Esophagus (tissue), 2 donors: ENCODE results near the gene SLC22A5. TPM values are rescaled to one million over a fixed set of nuclear protein-coding genes. Genes with fewer than 3 reads are reported as not detected.

Experiments used
- H3K27ac ChIP-seq, 2 donors: one replicate each; pipeline ENCODE4 v1.5.1; 2013; ENCODE audit warnings: low read depth in 2 of 2, mild to moderate bottlenecking in 2 of 2, inconsistent platforms in 1 of 2, low read length in 1 of 2, moderate library complexity in 1 of 2
- H3K27me3 ChIP-seq, 2 donors: one replicate each; pipeline ENCODE4 v1.6.1; 2013; ENCODE audit warnings: low read length in 2 of 2, control low read depth in 1 of 2, mild to moderate bottlenecking in 1 of 2; ENCODE audit not compliant: insufficient read depth in 2 of 2, control insufficient read depth in 1 of 2
- H3K36me3 ChIP-seq, 2 donors: one replicate each; pipeline ENCODE4 v1.6.1; 2013; ENCODE audit warnings: low read length in 1 of 2; ENCODE audit not compliant: control insufficient read depth in 2 of 2, insufficient read depth in 2 of 2
- H3K4me1 ChIP-seq, 2 donors: one replicate each; pipeline ENCODE4 v1.6.1; 2013; ENCODE audit warnings: low read length in 1 of 2; ENCODE audit not compliant: control insufficient read depth in 2 of 2, insufficient read depth in 2 of 2
- H3K4me3 ChIP-seq, 2 donors: one replicate each; pipeline ENCODE4 v1.5.1; 2013; ENCODE audit warnings: low read length in 2 of 2, mild to moderate bottlenecking in 2 of 2, low read depth in 1 of 2, moderate library complexity in 1 of 2
- H3K9me3 ChIP-seq, 2 donors: one replicate each; pipeline ENCODE4 v1.6.1; 2013; ENCODE audit warnings: mild to moderate bottlenecking in 2 of 2, low read depth in 1 of 2, low read length in 1 of 2, moderate library complexity in 1 of 2; ENCODE audit not compliant: control insufficient read depth in 2 of 2, insufficient read depth in 1 of 2
- WGBS, 2 donors: extraction: QIAGEN DNeasy Blood & Tissue Kit; methylation state at CpG; one replicate each; pipeline ENCODE4 v1.1.7; 2013; 5-methylcytosine and 5-hydroxymethylcytosine counted together
- polyA plus RNA-seq, 2 donors: library from polyadenylated mRNA; stranded (reverse); fragments of 200-250 nt; gene quantifications; one replicate each; pipeline ENCODE4 v1.2.3, GENCODE V29; 2013
- donor health status: healthy with polysubstance abuse.
- donor health status: Bipolar disorder and iron deficiency.

Gene SLC22A5
- polyA plus RNA-seq, 2 donors: 3.0 to 4.1 TPM

DNA sequence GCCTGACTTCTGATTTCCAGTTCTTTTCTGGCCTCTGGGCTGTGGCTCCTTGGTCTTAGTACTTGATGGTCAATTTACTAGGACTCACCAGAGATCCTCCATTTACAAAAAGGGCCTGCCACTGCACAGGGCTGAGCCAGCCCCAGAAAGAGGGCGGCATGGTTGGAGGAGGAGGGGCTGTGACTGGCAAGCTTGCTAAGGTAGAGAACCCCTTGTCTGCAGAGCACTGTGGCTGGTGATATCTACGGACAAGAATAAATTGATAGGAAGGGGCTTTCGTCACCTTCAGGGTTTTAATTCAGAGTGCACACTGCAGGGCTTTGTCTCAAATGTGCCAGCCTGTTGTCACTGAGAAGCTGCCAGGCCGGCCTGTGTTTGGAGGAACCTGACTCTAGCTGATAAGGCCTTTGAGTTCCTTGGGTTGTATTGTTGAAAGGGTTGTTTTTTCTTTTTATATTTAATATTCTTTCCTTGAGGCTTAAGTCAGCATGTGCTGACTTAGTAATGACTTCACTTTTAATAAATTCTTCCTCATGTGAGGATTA lies 15.1 kb downstream of the SLC22A5 start:
- H3K27ac ChIP-seq: no peak overlapping the region
- WGBS, 2 donors: 91 to 94% methylated on average over 4 of the region's 4 CpGs
- H3K27me3 ChIP-seq: no peaks in the 10 kb centered on the region
- peaks cover 0 to 4% of the 10 kb centered on the region in 2 donors for H3K36me3 ChIP-seq
- H3K9me3 ChIP-seq: no peaks in the 10 kb centered on the region
- H3K4me1 ChIP-seq: peaks cover 7 to 18% of the 10 kb centered on the region in 2 donors
- H3K4me3 ChIP-seq: no peak overlapping the region

DNA sequence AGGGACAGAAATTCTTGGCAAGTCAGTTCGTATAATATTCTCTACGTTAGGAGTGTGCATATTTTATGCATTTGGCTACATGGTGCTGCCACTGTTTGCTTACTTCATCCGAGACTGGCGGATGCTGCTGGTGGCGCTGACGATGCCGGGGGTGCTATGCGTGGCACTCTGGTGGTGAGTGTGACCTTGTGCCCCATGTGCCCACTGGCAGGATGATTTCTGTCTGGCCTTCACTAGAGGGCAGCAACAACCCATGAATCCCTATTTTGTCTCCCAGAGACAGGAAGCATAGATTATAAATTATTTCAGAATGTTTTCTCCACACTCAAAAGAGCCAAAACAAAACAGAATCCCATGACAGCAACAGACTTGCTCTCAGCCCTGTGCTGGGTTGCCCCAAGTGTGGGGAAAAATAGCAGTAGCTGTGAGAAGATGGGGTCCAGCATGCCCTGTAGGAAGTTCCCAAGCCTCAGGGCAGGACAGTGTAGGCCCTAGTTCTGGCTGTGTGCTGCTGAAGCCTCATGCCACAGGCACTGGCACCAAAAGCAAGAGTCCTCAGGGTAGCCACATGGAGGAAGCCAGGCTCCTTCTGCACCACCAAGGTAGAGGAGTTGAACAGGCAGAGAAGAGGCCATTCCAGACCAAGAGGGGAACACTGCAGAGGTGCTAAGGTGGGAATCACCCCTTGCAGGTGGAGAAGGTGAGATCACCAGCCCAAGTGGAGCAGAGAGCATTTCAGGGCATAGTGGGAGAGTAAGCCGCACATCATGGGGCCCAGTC lies 16.0 kb downstream of the SLC22A5 start:
- H3K27me3 ChIP-seq: no peaks in the 10 kb centered on the region
- peaks cover 7 to 21% of the 10 kb centered on the region in 2 donors for H3K4me1 ChIP-seq
- H3K4me3 ChIP-seq: no peak overlapping the region
- H3K36me3 ChIP-seq: peaks cover 0 to 4% of the 10 kb centered on the region in 2 donors
- H3K9me3 ChIP-seq: no peaks in the 10 kb centered on the region
- peak overlapping the region in 1 of 2 donors; percentile 69 for H3K27ac ChIP-seq
- 35 to 37% methylated on average over 9 of the region's 9 CpGs for WGBS, 2 donors

DNA sequence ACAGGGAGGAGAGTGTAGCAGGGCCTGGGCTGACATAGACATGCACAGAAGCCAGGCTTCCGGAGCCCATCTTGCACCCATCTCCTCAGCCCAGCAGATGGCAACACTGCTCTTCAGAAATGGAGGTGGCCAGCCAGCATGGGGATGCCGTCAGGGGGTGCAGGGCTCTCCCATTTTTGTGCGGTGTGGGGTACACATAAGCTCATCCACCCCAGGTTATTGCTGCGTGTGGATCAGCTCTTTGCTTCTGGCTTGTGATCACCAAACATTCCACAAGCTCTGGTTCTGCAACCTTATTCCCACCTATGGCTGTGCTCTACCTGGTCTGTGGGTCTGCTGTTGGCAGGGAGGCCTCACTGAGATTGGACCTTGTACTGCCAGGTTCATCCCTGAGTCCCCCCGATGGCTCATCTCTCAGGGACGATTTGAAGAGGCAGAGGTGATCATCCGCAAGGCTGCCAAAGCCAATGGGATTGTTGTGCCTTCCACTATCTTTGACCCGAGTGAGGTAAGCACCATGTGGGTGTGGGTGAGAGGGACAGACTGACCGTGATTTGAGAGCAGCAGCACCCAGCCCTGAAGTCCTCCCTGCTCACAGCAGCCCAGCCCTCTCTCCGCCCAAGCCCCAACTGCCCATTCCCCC lies 17.3 kb downstream of the SLC22A5 start:
- peaks cover 7 to 19% of the 10 kb centered on the region in 2 donors for H3K4me1 ChIP-seq
- no peaks in the 10 kb centered on the region for H3K9me3 ChIP-seq
- no peak overlapping the region for H3K4me3 ChIP-seq
- H3K27ac ChIP-seq: peak overlapping the region; percentile 50 to 73
- H3K27me3 ChIP-seq: no peaks in the 10 kb centered on the region
- 28 to 29% methylated on average over 10 of the region's 10 CpGs for WGBS, 2 donors
- H3K36me3 ChIP-seq: peaks cover 0 to 4% of the 10 kb centered on the region in 2 donors

DNA sequence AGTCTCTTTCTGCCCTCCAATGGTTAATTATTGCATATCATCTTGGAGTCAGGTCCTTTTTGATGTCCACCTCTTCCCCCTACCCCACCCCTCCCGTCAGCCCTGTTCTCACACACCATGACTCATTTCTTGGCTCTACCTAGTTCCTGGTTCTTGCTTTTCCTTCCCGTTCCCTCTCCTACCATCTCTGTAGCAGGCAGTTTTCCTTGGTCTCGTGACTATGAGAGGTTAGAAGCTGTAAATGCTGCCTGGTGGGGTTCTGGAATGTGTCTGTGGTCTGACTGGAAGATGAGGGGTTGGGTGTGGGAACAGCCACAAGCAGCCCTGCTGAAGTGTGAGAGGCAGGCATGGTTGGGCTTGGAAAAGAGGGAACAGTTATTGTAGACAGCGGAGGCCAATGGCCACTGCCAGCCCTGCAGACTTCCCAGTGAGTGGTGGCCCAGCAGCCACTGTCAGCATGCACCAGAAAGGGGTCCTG lies 18.2 kb downstream of the SLC22A5 start:
- Histone ChIP-seq H3K27me3 (no peaks in the 10 kb centered on the region), H3K27ac (peak overlapping the region; percentile 94 to 100), H3K9me3 (no peaks in the 10 kb centered on the region), H3K4me3 (no peak overlapping the region), H3K36me3 (peaks cover 0 to 4% of the 10 kb centered on the region in 2 donors), H3K4me1 (peaks cover 7 to 19% of the 10 kb centered on the region in 2 donors)
- WGBS, 2 donors: 26 to 29% methylated on average over 4 of the region's 4 CpGs

GRCh38 chr5:132388244-132389050 lies 18.9 kb downstream of the SLC22A5 start:
- Histone ChIP-seq H3K27me3 (no peaks in the 10 kb centered on the region), H3K9me3 (no peaks in the 10 kb centered on the region), H3K27ac (peak overlapping the region; percentile 94 to 100), H3K36me3 (peaks cover 0 to 4% of the 10 kb centered on the region in 2 donors), H3K4me3 (no peak overlapping the region), H3K4me1 (peaks cover 7 to 19% of the 10 kb centered on the region in 2 donors)
- 39 to 44% methylated on average over 8 of the region's 8 CpGs for WGBS, 2 donors

GRCh38 chr5:132389051-132389331 lies 19.5 kb downstream of the SLC22A5 start:
- H3K4me1 ChIP-seq: peaks cover 7 to 23% of the 10 kb centered on the region in 2 donors
- H3K9me3 ChIP-seq: no peaks in the 10 kb centered on the region
- peaks cover 0 to 4% of the 10 kb centered on the region in 2 donors for H3K36me3 ChIP-seq
- H3K27me3 ChIP-seq: no peaks in the 10 kb centered on the region
- no peak overlapping the region for H3K4me3 ChIP-seq
- WGBS, 2 donors: 88 to 89% methylated on average over 1 of the region's 1 CpG
- H3K27ac ChIP-seq: peak overlapping the region; percentile 94 to 100

DNA sequence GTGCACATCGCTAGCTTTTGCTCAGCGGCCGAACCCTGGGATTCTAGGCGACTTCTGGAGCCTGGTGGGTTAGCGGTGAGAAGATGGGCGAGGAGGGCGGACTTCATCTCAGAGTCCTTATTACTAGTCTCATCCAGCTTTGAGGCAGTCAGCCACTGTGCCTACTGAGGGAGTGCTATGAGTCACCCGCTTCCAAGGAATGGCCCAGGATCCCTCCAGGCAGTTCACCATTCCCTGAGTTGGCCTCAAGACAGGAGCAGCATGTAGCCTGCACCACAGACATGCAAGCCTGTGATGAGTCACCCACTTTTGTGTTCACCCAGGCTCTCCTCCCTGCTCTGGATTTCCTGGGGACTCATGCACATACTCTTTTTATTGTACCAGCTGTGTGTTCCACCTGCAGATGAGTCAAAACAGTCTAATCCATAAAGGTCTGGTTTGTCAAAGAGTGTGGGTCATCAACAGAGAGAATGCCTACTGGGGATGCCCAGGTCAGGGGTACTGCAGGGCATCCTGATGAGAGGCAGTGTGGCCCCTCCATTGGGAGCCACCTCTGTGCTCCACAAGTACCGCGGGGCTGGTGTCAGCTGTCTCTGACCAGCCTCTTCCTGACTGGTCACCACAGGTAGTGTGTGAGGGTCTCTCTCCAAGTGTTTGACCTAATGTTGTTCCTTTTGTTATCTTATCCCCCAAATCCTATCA lies 20.2 kb downstream of the SLC22A5 start:
- no peaks in the 10 kb centered on the region for H3K27me3 ChIP-seq
- H3K36me3 ChIP-seq: no peaks in the 10 kb centered on the region
- H3K9me3 ChIP-seq: no peaks in the 10 kb centered on the region
- 52 to 59% methylated on average over 10 of the region's 10 CpGs for WGBS, 2 donors
- H3K27ac ChIP-seq: peak overlapping the region; percentile 94 to 100
- peaks cover 7 to 23% of the 10 kb centered on the region in 2 donors for H3K4me1 ChIP-seq
- no peak overlapping the region for H3K4me3 ChIP-seq

DNA sequence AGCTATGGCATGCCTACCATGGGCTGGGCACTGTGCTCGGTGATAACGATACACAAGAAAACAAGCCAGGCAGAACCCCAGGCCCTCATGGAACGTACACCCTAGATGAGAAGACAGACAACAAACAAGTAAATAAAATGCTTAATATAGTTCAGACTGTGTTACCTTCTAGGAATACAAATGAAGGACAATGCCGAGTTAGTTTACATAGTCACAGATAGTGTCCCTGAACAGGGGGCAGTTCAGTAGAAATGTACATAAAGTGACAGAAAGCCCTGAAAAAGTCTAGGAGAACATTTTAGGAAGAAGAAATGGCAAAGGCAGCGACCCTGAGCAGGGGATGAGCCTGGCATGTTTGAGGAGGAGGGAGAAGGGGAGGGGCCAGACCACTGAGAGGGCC lies 21.7 kb downstream of the SLC22A5 start:
- H3K36me3 ChIP-seq: no peaks in the 10 kb centered on the region
- no peak overlapping the region for H3K4me3 ChIP-seq
- no peaks in the 10 kb centered on the region for H3K9me3 ChIP-seq
- H3K27ac ChIP-seq: no peak overlapping the region
- no peaks in the 10 kb centered on the region for H3K27me3 ChIP-seq
- peaks cover 3 to 26% of the 10 kb centered on the region in 2 donors for H3K4me1 ChIP-seq
- 64 to 77% methylated on average over 5 of the region's 5 CpGs for WGBS, 2 donors

DNA sequence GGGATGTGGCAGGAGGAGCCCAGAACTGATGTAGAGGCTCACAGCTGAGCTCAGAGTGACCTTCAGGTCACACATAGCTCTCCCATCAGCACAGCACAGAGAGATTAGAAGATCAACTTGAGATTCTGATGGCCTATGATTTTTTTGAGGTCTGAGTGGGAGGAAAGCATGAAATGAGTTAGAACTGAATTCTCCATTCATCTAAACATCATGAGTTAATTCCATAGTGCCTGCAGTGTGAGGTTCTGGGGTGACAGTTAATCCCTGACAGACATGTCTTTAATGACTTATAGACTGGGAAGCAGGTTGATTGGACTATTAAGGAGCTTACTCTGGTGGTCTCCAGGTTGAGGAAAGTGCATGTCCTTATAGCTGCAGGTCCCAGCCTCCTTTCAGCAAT lies 22.4 kb downstream of the SLC22A5 start:
- Histone ChIP-seq H3K27ac (no peak overlapping the region), H3K4me1 (peaks cover 3 to 25% of the 10 kb centered on the region in 2 donors), H3K36me3 (peaks cover 0 to 3% of the 10 kb centered on the region in 2 donors), H3K4me3 (no peak overlapping the region), H3K9me3 (no peaks in the 10 kb centered on the region), H3K27me3 (no peaks in the 10 kb centered on the region)
